ENCODE measurements around the gene RFFL.
"Not testable (repeated sequence)": the region's sequence is repeated elsewhere in the genome, so short reads cannot be mapped to it uniquely, and the experiment has no call there.

The RFFL gene

DNA sequence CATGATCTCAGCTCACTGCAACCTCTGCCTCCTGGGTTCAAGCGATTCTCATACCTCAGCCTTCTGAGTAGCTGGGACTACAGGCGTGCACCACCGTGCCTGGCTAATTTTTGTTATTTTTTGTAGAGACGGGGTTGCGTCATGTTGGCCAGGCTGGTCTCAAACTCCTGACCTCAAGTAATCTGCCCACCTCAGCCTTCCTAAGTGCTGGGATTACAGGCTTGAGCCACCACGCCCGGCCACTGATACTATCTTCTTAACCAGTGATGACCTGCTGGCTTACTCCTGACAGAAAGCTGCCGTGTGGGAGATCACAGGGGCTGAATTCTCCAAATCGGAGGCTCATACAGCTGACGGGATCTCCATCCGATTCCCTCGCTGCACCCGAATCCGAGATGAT, 62.5 kb downstream of the RFFL start:
- H3K36me3 ChIP-seq (ENCODE audit: insufficient read depth, low read length), result peaks cover 50% of the 10 kb centered on the region
- not testable (repeated sequence) for H3K9ac ChIP-seq (ENCODE audit: low read length); H3K27me3 ChIP-seq (ENCODE audit: control insufficient read depth in 1 of 2, insufficient read depth in 2 of 2, low read length in 2 of 2); H3K9me3 ChIP-seq (ENCODE audit: low read length); H3K4me3 ChIP-seq (ENCODE audit: low read depth in 1 of 2, low read length in 2 of 2)
- peak overlapping the region; percentile 81 for H3K27ac ChIP-seq (ENCODE audit: low read depth, low read length)
- H3K4me1 ChIP-seq (ENCODE audit: insufficient read depth, low read length), result peaks cover 56% of the 10 kb centered on the region

DNA sequence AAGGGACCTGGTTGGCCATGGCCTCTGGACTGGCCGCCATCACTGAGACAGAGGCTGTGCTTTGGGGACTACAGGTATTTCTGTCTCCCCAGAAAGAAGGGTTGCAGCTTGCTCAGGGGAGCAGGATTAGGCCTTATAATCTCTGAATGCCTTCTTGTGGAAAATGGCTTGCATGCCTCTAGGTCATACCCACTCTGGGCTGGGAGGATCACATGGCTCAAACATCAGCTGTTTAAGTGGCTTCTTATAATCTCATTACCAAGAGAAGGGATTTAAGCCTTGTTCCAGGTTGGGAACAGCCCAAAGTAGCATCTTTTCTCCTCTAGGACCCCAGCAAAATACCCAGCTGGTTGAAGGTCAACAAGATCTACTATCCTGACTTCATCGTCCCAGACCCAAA, 64.1 kb downstream of the RFFL start:
- Histone ChIP-seq H3K27ac (ENCODE audit: low read depth, low read length) (peak overlapping the region; percentile 89), H3K4me1 (ENCODE audit: insufficient read depth, low read length) (peaks cover 56% of the 10 kb centered on the region), H3K9ac (ENCODE audit: low read length) (no peak overlapping the region), H3K4me3 (ENCODE audit: low read depth in 1 of 2, low read length in 2 of 2) (no peak overlapping the region), H3K36me3 (ENCODE audit: insufficient read depth, low read length) (peaks cover 60% of the 10 kb centered on the region), H3K27me3 (ENCODE audit: control insufficient read depth in 1 of 2, insufficient read depth in 2 of 2, low read length in 2 of 2) (no peaks in the 10 kb centered on the region), H3K9me3 (ENCODE audit: low read length) (no peaks in the 10 kb centered on the region)

DNA sequence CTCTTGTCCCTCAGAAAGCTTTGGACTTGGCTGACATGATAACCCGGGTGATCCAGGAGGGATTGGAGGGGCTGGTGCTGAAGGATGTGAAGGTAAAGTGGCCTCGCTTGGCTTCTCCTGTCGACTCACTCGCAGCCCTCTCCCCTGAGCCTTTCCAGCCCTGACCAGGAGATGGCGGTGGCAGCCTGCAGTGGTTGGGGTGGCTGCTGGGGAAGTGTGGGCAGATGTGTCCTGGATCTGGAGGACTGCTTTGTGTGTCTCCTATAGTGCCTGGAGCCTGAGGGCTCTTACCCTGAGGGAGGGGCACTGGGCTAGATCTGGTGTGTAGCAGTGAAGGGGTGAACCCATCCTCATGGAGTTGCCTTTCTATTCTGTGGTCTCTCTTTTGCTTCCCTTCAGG, 65.3 kb downstream of the RFFL start:
- Histone ChIP-seq H3K4me1 (ENCODE audit: insufficient read depth, low read length) (peaks cover 54% of the 10 kb centered on the region), H3K36me3 (ENCODE audit: insufficient read depth, low read length) (peaks cover 65% of the 10 kb centered on the region), H3K27me3 (ENCODE audit: control insufficient read depth in 1 of 2, insufficient read depth in 2 of 2, low read length in 2 of 2) (no peaks in the 10 kb centered on the region), H3K9me3 (ENCODE audit: low read length) (no peaks in the 10 kb centered on the region), H3K4me3 (ENCODE audit: low read depth in 1 of 2, low read length in 2 of 2) (peak overlapping the region in 1 of 2 donors; percentile 19), H3K27ac (ENCODE audit: low read depth, low read length) (peak overlapping the region; percentile 89), H3K9ac (ENCODE audit: low read length) (peak overlapping the region; percentile 35)

GRCh38 chr17:34997355-34997862, 66.1 kb downstream of the RFFL start:
- Histone ChIP-seq H3K27ac (ENCODE audit: low read depth, low read length) (peak overlapping the region; percentile 92), H3K9ac (ENCODE audit: low read length) (peak overlapping the region; percentile 35), H3K4me1 (ENCODE audit: insufficient read depth, low read length) (peaks cover 46% of the 10 kb centered on the region), H3K36me3 (ENCODE audit: insufficient read depth, low read length) (peaks cover 73% of the 10 kb centered on the region), H3K9me3 (ENCODE audit: low read length) (no peaks in the 10 kb centered on the region), H3K27me3 (ENCODE audit: control insufficient read depth in 1 of 2, insufficient read depth in 2 of 2, low read length in 2 of 2) (no peaks in the 10 kb centered on the region), H3K4me3 (ENCODE audit: low read depth in 1 of 2, low read length in 2 of 2) (no peak overlapping the region)

DNA sequence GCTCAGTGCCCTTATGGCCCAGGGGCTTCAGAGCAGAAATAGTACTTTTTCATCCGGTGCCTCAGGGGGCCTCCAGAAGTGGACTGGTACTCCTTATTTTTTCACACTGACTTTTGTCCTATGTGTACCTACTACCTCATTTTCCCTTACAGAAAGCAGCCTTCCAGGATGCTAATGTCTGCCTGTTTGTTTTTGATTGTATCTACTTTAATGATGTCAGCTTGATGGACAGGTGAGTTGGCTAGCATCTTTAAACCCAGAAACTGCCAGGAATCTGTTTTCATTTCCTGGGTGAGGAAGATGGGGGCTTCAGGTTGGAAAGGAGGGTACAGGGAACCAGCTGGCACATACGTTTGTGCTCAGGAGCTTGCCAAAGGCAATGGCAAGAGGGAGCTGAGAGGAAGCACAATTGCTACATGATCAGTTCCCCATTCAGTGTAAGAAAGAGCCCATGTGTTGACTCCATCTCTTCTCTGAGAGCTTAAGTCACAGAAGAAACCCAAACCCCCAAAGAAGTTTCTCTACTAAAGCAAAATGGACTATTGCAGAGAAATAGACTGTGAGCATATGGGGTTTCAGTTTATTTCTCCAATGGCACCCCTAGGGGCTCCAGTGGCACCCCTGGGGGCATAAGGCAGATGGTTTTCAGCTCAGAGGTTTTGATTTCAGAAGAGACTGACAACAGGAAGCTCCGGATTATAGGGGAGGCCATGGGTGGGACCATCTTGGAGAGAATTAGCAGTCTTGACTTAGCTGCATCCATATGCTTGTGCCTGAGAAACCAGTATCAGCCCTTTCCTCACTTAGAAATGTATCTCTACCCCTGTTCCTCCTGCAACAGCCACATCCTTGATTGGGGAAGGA, 66.9 kb downstream of the RFFL start:
- Histone ChIP-seq H3K9ac (ENCODE audit: low read length) (no peak overlapping the region), H3K27ac (ENCODE audit: low read depth, low read length) (peak overlapping the region; percentile 92), H3K4me1 (ENCODE audit: insufficient read depth, low read length) (peaks cover 39% of the 10 kb centered on the region), H3K36me3 (ENCODE audit: insufficient read depth, low read length) (peaks cover 76% of the 10 kb centered on the region), H3K27me3 (ENCODE audit: control insufficient read depth in 1 of 2, insufficient read depth in 2 of 2, low read length in 2 of 2) (no peaks in the 10 kb centered on the region), H3K4me3 (ENCODE audit: low read depth in 1 of 2, low read length in 2 of 2) (no peak overlapping the region), H3K9me3 (ENCODE audit: low read length) (no peaks in the 10 kb centered on the region)

- Histone ChIP-seq H3K9me3 (ENCODE audit: low read length) (no peaks in the 10 kb centered on the region), H3K4me3 (ENCODE audit: low read depth in 1 of 2, low read length in 2 of 2) (no peak overlapping the region), H3K27ac (ENCODE audit: low read depth, low read length) (no peak overlapping the region), H3K36me3 (ENCODE audit: insufficient read depth, low read length) (peaks cover 83% of the 10 kb centered on the region), H3K27me3 (ENCODE audit: control insufficient read depth in 1 of 2, insufficient read depth in 2 of 2, low read length in 2 of 2) (no peaks in the 10 kb centered on the region), H3K4me1 (ENCODE audit: insufficient read depth, low read length) (peaks cover 26% of the 10 kb centered on the region), H3K9ac (ENCODE audit: low read length) (no peak overlapping the region)
Observed at GRCh38 chr17:34993031-34993430, 70.5 kb downstream of the RFFL start.

DNA sequence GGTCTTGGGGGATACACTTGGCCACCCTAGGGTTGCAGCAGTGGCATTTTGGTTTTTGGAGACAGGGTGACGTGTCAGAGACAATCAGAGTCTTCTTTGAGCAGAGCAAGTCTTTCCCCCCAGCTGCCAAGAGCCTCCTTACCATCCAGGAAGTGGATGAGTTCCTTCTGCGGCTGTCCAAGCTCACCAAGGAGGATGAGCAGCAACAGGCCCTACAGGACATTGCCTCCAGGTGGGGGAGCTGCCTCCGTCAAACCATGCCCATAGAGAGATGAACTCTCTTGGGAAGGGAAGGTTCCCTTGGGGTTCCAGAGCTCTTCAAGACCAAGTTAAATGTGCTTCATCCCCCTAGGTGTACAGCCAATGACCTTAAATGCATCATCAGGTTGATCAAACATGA, 71.9 kb downstream of the RFFL start:
- Histone ChIP-seq H3K27ac (ENCODE audit: low read depth, low read length) (no peak overlapping the region), H3K9me3 (ENCODE audit: low read length) (no peaks in the 10 kb centered on the region), H3K4me3 (ENCODE audit: low read depth in 1 of 2, low read length in 2 of 2) (no peak overlapping the region), H3K4me1 (ENCODE audit: insufficient read depth, low read length) (peaks cover 12% of the 10 kb centered on the region), H3K9ac (ENCODE audit: low read length) (no peak overlapping the region), H3K36me3 (ENCODE audit: insufficient read depth, low read length) (peaks cover 80% of the 10 kb centered on the region), H3K27me3 (ENCODE audit: control insufficient read depth in 1 of 2, insufficient read depth in 2 of 2, low read length in 2 of 2) (no peaks in the 10 kb centered on the region)

- Histone ChIP-seq H3K36me3 (ENCODE audit: insufficient read depth, low read length) (peaks cover 76% of the 10 kb centered on the region), H3K4me1 (ENCODE audit: insufficient read depth, low read length) (peaks cover 10% of the 10 kb centered on the region), H3K27ac (ENCODE audit: low read depth, low read length) (peak overlapping the region; percentile 22), H3K27me3 (ENCODE audit: control insufficient read depth in 1 of 2, insufficient read depth in 2 of 2, low read length in 2 of 2) (no peaks in the 10 kb centered on the region), H3K4me3 (ENCODE audit: low read depth in 1 of 2, low read length in 2 of 2) (no peak overlapping the region), H3K9ac (ENCODE audit: low read length) (no peak overlapping the region), H3K9me3 (ENCODE audit: low read length) (no peaks in the 10 kb centered on the region)
Observed at GRCh38 chr17:34990921-34991365, 72.6 kb downstream of the RFFL start.

GRCh38 chr17:34989473-34989872, 74.0 kb downstream of the RFFL start:
- no peak overlapping the region for H3K4me3 ChIP-seq (ENCODE audit: low read depth in 1 of 2, low read length in 2 of 2)
- H3K9ac ChIP-seq (ENCODE audit: low read length), result no peak overlapping the region
- no peaks in the 10 kb centered on the region for H3K27me3 ChIP-seq (ENCODE audit: control insufficient read depth in 1 of 2, insufficient read depth in 2 of 2, low read length in 2 of 2)
- H3K4me1 ChIP-seq (ENCODE audit: insufficient read depth, low read length), result peaks cover 10% of the 10 kb centered on the region
- H3K36me3 ChIP-seq (ENCODE audit: insufficient read depth, low read length), result peaks cover 71% of the 10 kb centered on the region
- no peak overlapping the region for H3K27ac ChIP-seq (ENCODE audit: low read depth, low read length)
- no peaks in the 10 kb centered on the region for H3K9me3 ChIP-seq (ENCODE audit: low read length)

GRCh38 chr17:34988644-34989043, 74.9 kb downstream of the RFFL start:
- H3K27me3 ChIP-seq (ENCODE audit: control insufficient read depth in 1 of 2, insufficient read depth in 2 of 2, low read length in 2 of 2), result no peaks in the 10 kb centered on the region
- peaks cover 17% of the 10 kb centered on the region for H3K4me1 ChIP-seq (ENCODE audit: insufficient read depth, low read length)
- no peak overlapping the region for H3K4me3 ChIP-seq (ENCODE audit: low read depth in 1 of 2, low read length in 2 of 2)
- no peak overlapping the region for H3K27ac ChIP-seq (ENCODE audit: low read depth, low read length)
- peaks cover 63% of the 10 kb centered on the region for H3K36me3 ChIP-seq (ENCODE audit: insufficient read depth, low read length)
- H3K9me3 ChIP-seq (ENCODE audit: low read length), result no peaks in the 10 kb centered on the region
- no peak overlapping the region for H3K9ac ChIP-seq (ENCODE audit: low read length)

GRCh38 chr17:34987232-34987631, 76.3 kb downstream of the RFFL start:
- no peak overlapping the region for H3K9ac ChIP-seq (ENCODE audit: low read length)
- H3K9me3 ChIP-seq (ENCODE audit: low read length), result no peaks in the 10 kb centered on the region
- no peaks in the 10 kb centered on the region for H3K27me3 ChIP-seq (ENCODE audit: control insufficient read depth in 1 of 2, insufficient read depth in 2 of 2, low read length in 2 of 2)
- H3K36me3 ChIP-seq (ENCODE audit: insufficient read depth, low read length), result peaks cover 56% of the 10 kb centered on the region
- no peak overlapping the region for H3K4me3 ChIP-seq (ENCODE audit: low read depth in 1 of 2, low read length in 2 of 2)
- H3K27ac ChIP-seq (ENCODE audit: low read depth, low read length), result peak overlapping the region; percentile 29
- H3K4me1 ChIP-seq (ENCODE audit: insufficient read depth, low read length), result peaks cover 28% of the 10 kb centered on the region

Measured in muscle layer of colon (tissue), 2 donors.